T47D (cell line): ENCODE data around the gene TMBIM6.

Source experiments
- DNase-seq, 2 experiments: peaks; one replicate each; pipeline versions ENCODE4 v3.0.0 to v3.0.0-alpha.2; 2011 to 2012; ENCODE audit warnings: low read depth in 1 of 2, low spot score in 1 of 2
- JUND ChIP-seq: IDR thresholded peaks from 2 replicates; pipeline ENCODE4 v1.6.1; 2012; ENCODE audit warnings: low read depth
- in situ Hi-C: cut with HindIII; loops from 2 replicates; pipeline ENCODE4 v1.10.0; 2016; ENCODE audit warnings: low sequenced_read_pairs, low pct_unique_long_range_greater_than_20kb

Gene TMBIM6

GRCh38 chr12:49813131-49813530, 71.8 kb downstream of the TMBIM6 start:
- no peak for TF ChIP-seq JUND
- in situ Hi-C loops: no loop called here
- no peak for DNase-seq
